ENCODE measurements around the gene SSBP2. TPM values are rescaled to one million over a fixed set of nuclear protein-coding genes. Genes with fewer than 3 reads are reported as not detected.
A peak's percentile ranks its signal among the peaks of the same experiment; 100 is the strongest.
"Not testable (repeated sequence)": the region's sequence is repeated elsewhere in the genome, so short reads cannot be mapped to it uniquely, and the experiment has no call there.

The SSBP2 gene
- total RNA-seq, 2 experiments from 2014 or later: 13.0 to 14.2 TPM

GRCh38 chr5:81642210-81642609, 108.7 kb downstream of the SSBP2 start:
- ChIA-PET CTCF (no interaction called here), POLR2A (no interaction called here)
- H3K27me3 Mint-ChIP-seq: no peaks in the 10 kb centered on the region
- H3K4me3 Mint-ChIP-seq: no peak overlapping the region
- no peaks in the 10 kb centered on the region for H3K9me3 Mint-ChIP-seq
- H3K36me3 Mint-ChIP-seq: peaks cover 2% of the 10 kb centered on the region
- intact Hi-C loops (cut with micrococcal nuclease): no loop called here
- no peaks in the 10 kb centered on the region for H3K4me1 Mint-ChIP-seq (ENCODE audit: low read depth)
- no peak overlapping the region for H3K27ac Mint-ChIP-seq
- no peak for DNase-seq

GRCh38 chr5:81639556-81639955, 111.3 kb downstream of the SSBP2 start:
- ChIA-PET CTCF (no interaction called here), POLR2A (no interaction called here)
- peaks cover 2% of the 10 kb centered on the region for H3K36me3 Mint-ChIP-seq
- H3K27me3 Mint-ChIP-seq: no peaks in the 10 kb centered on the region
- no peak for DNase-seq
- no peaks in the 10 kb centered on the region for H3K9me3 Mint-ChIP-seq
- no peak overlapping the region for H3K27ac Mint-ChIP-seq
- H3K4me3 Mint-ChIP-seq: no peak overlapping the region
- no peaks in the 10 kb centered on the region for H3K4me1 Mint-ChIP-seq (ENCODE audit: low read depth)
- intact Hi-C loops (cut with micrococcal nuclease): no loop called here

GRCh38 chr5:81638471-81638870, 112.4 kb downstream of the SSBP2 start:
- intact Hi-C loops (cut with micrococcal nuclease): no loop called here
- ChIA-PET POLR2A (no interaction called here), CTCF (no interaction called here)
- no peaks in the 10 kb centered on the region for H3K4me1 Mint-ChIP-seq (ENCODE audit: low read depth)
- H3K9me3 Mint-ChIP-seq: no peaks in the 10 kb centered on the region
- no peaks in the 10 kb centered on the region for H3K27me3 Mint-ChIP-seq
- no peak overlapping the region for H3K27ac Mint-ChIP-seq
- peaks cover 2% of the 10 kb centered on the region for H3K36me3 Mint-ChIP-seq
- H3K4me3 Mint-ChIP-seq: no peak overlapping the region
- DNase-seq: no peak

GRCh38 chr5:81633891-81634290, 117.0 kb downstream of the SSBP2 start:
- ChIA-PET POLR2A (no interaction called here), CTCF (no interaction called here)
- Mint-ChIP-seq H3K4me1 (ENCODE audit: low read depth) (peaks cover 4% of the 10 kb centered on the region), H3K27me3 (no peaks in the 10 kb centered on the region), H3K4me3 (no peak overlapping the region), H3K27ac (no peak overlapping the region), H3K9me3 (no peaks in the 10 kb centered on the region), H3K36me3 (peaks cover 3% of the 10 kb centered on the region)
- intact Hi-C loops (cut with micrococcal nuclease): loop anchor here (5.0 kb wide), 2 partner anchors 88 to 113 kb away; no protein-coding TSS in a partner anchor
- no peak for DNase-seq

GRCh38 chr5:81633471-81633870, 117.4 kb downstream of the SSBP2 start:
- peaks cover 7% of the 10 kb centered on the region for H3K36me3 Mint-ChIP-seq
- CTCF ChIA-PET: no interaction called here
- H3K27ac Mint-ChIP-seq: no peak overlapping the region
- no peaks in the 10 kb centered on the region for H3K27me3 Mint-ChIP-seq
- H3K4me1 Mint-ChIP-seq (ENCODE audit: low read depth): peaks cover 6% of the 10 kb centered on the region
- intact Hi-C loops (cut with micrococcal nuclease): loop anchor here (5.0 kb wide), 2 partner anchors 89 to 114 kb away; no protein-coding TSS in a partner anchor
- H3K4me3 Mint-ChIP-seq: no peak overlapping the region
- no peak for DNase-seq
- H3K9me3 Mint-ChIP-seq: no peaks in the 10 kb centered on the region
- POLR2A ChIA-PET: no interaction called here

- Mint-ChIP-seq H3K36me3 (peaks cover 10% of the 10 kb centered on the region), H3K27me3 (no peaks in the 10 kb centered on the region), H3K9me3 (no peaks in the 10 kb centered on the region), H3K27ac (no peak overlapping the region), H3K4me1 (ENCODE audit: low read depth) (peaks cover 8% of the 10 kb centered on the region), H3K4me3 (no peak overlapping the region)
- ChIA-PET POLR2A (no interaction called here), CTCF (no interaction called here)
- intact Hi-C loops (cut with micrococcal nuclease): loop anchor here (5.0 kb wide), 2 partner anchors 90 to 115 kb away; no protein-coding TSS in a partner anchor
- no peak for DNase-seq
Measured at GRCh38 chr5:81632679-81633078, 118.2 kb downstream of the SSBP2 start.

- peaks cover 13% of the 10 kb centered on the region for H3K36me3 Mint-ChIP-seq
- POLR2A ChIA-PET: no interaction called here
- CTCF ChIA-PET: no interaction called here
- H3K27me3 Mint-ChIP-seq: no peaks in the 10 kb centered on the region
- H3K9me3 Mint-ChIP-seq: no peaks in the 10 kb centered on the region
- H3K4me1 Mint-ChIP-seq (ENCODE audit: low read depth): peaks cover 8% of the 10 kb centered on the region
- no peak for DNase-seq
- no peak overlapping the region for H3K4me3 Mint-ChIP-seq
- H3K27ac Mint-ChIP-seq: no peak overlapping the region
- intact Hi-C loops (cut with micrococcal nuclease): loop anchor here (5.0 kb wide), 2 partner anchors 91 to 116 kb away; no protein-coding TSS in a partner anchor
Measured at GRCh38 chr5:81631621-81632020, 119.3 kb downstream of the SSBP2 start.

GRCh38 chr5:81631124-81631523, 119.8 kb downstream of the SSBP2 start:
- CTCF ChIA-PET: interaction anchor here (0.5 to 0.6 kb wide), 2 partner anchors 125 to 141 kb away, joined by 3 to 4 read pairs; no protein-coding TSS in a partner anchor
- Mint-ChIP-seq H3K27ac (no peak overlapping the region), H3K4me3 (no peak overlapping the region), H3K9me3 (no peaks in the 10 kb centered on the region), H3K36me3 (peaks cover 13% of the 10 kb centered on the region), H3K4me1 (ENCODE audit: low read depth) (peaks cover 8% of the 10 kb centered on the region), H3K27me3 (no peaks in the 10 kb centered on the region)
- peak; percentile 63 for DNase-seq
- intact Hi-C loops (cut with micrococcal nuclease): loop anchor here (5.0 kb wide), 2 partner anchors 91 to 116 kb away; no protein-coding TSS in a partner anchor
- POLR2A ChIA-PET: no interaction called here

- POLR2A ChIA-PET: no interaction called here
- H3K27me3 Mint-ChIP-seq: no peaks in the 10 kb centered on the region
- intact Hi-C loops (cut with micrococcal nuclease): loop anchor here (5.0 kb wide), 2 partner anchors 92 to 117 kb away; no protein-coding TSS in a partner anchor
- DNase-seq: no peak
- H3K4me1 Mint-ChIP-seq (ENCODE audit: low read depth): peaks cover 8% of the 10 kb centered on the region
- H3K27ac Mint-ChIP-seq: no peak overlapping the region
- CTCF ChIA-PET: interaction anchor here (0.5 to 0.6 kb wide), 2 partner anchors 124 to 141 kb away, joined by 3 to 4 read pairs; no protein-coding TSS in a partner anchor
- no peak overlapping the region for H3K4me3 Mint-ChIP-seq
- peaks cover 13% of the 10 kb centered on the region for H3K36me3 Mint-ChIP-seq
- no peaks in the 10 kb centered on the region for H3K9me3 Mint-ChIP-seq
Measured at GRCh38 chr5:81630684-81631083, 120.2 kb downstream of the SSBP2 start.

- POLR2A ChIA-PET: no interaction called here
- CTCF ChIA-PET: no interaction called here
- Mint-ChIP-seq H3K27me3 (no peaks in the 10 kb centered on the region), H3K9me3 (no peaks in the 10 kb centered on the region), H3K36me3 (peaks cover 13% of the 10 kb centered on the region), H3K4me1 (ENCODE audit: low read depth) (peaks cover 8% of the 10 kb centered on the region), H3K27ac (no peak overlapping the region), H3K4me3 (no peak overlapping the region)
- no peak for DNase-seq
- intact Hi-C loops (cut with micrococcal nuclease): loop anchor here (5.0 kb wide), 2 partner anchors 92 to 117 kb away; no protein-coding TSS in a partner anchor
Measured at GRCh38 chr5:81629986-81630385, 120.9 kb downstream of the SSBP2 start.

GRCh38 chr5:81628061-81628460, 122.8 kb downstream of the SSBP2 start:
- DNase-seq: peak; percentile 9
- CTCF ChIA-PET; POLR2A ChIA-PET; H3K4me3 Mint-ChIP-seq; intact Hi-C loops (cut with micrococcal nuclease); H3K27me3 Mint-ChIP-seq; H3K4me1 Mint-ChIP-seq (ENCODE audit: low read depth); H3K9me3 Mint-ChIP-seq; H3K27ac Mint-ChIP-seq: not testable (repeated sequence)
- H3K36me3 Mint-ChIP-seq: peaks cover 13% of the 10 kb centered on the region

GRCh38 chr5:81626524-81626923, 124.4 kb downstream of the SSBP2 start:
- ChIA-PET CTCF (no interaction called here), POLR2A (no interaction called here)
- Mint-ChIP-seq H3K27me3 (no peaks in the 10 kb centered on the region), H3K9me3 (peaks cover 4% of the 10 kb centered on the region), H3K4me3 (no peak overlapping the region), H3K27ac (no peak overlapping the region), H3K36me3 (peaks cover 19% of the 10 kb centered on the region), H3K4me1 (ENCODE audit: low read depth) (peaks cover 8% of the 10 kb centered on the region)
- intact Hi-C loops (cut with micrococcal nuclease): no loop called here
- DNase-seq: no peak

- Mint-ChIP-seq H3K36me3 (peaks cover 25% of the 10 kb centered on the region), H3K27ac (no peak overlapping the region), H3K4me1 (ENCODE audit: low read depth) (no peaks in the 10 kb centered on the region), H3K9me3 (peaks cover 8% of the 10 kb centered on the region), H3K27me3 (no peaks in the 10 kb centered on the region), H3K4me3 (no peak overlapping the region)
- intact Hi-C loops (cut with micrococcal nuclease): no loop called here
- CTCF ChIA-PET: no interaction called here
- no peak for DNase-seq
- POLR2A ChIA-PET: no interaction called here
Measured at GRCh38 chr5:81609810-81610375, 141.0 kb downstream of the SSBP2 start.
